ENCODE measurements around the gene MSI2. TPM values are rescaled to one million over a fixed set of nuclear protein-coding genes. Genes with fewer than 3 reads are reported as not detected.
A peak's percentile ranks its signal among the peaks of the same experiment; 100 is the strongest.

MSI2 gene
- total and polyA plus RNA-seq, 2 experiments from 2014 or later = 18.9 to 41.8 TPM

DNA sequence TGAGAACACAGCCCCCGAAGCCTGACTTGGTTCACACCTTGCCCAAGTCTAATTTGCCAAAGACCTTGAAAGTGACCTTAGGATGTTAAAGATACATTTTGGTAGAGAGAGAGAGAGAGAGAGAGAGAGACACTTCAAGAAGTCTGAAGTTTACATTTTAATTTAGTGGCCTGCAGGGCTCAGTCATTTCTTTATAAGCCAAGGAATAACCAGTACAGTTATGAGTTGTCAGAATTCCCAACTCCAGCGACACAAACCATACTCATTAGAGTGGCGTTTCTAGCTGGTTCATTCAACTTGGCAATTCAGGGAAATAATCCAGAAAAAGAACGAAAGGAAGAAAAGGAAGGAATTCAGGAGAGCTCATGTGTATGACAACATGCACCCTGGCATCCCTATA lies 284.7 kb downstream of the MSI2 start:
- no peaks in the 10 kb centered on the region; the same call in 1 of the 2 replicates for H3K9me2 ChIP-seq (ENCODE audit: insufficient read depth)
- no peak for TF ChIP-seq ZNF331 (CRISPR knock-in tag; IDR thresholded peaks at IDR 0.05; ENCODE audit: low read depth)
- Mint-ChIP-seq H3K4me1 (peaks cover 57% of the 10 kb centered on the region), H3K4me3 (no peak overlapping the region), H3K36me3 (ENCODE audit: low read depth) (no peaks in the 10 kb centered on the region), H3K27ac (no peak overlapping the region), H3K27me3 (ENCODE audit: insufficient read depth, low read depth, poor library complexity) (peaks cover 4% of the 10 kb centered on the region), H3K9me3 (no peaks in the 10 kb centered on the region)
- no peak overlapping the region for H3K4me2 ChIP-seq
- no peak overlapping the region for H3K27ac ChIP-seq (ENCODE audit: low read depth)
- no peaks in the 10 kb centered on the region for H3F3A ChIP-seq (replicated peaks; ENCODE audit: low read depth)
- DNase-seq (ENCODE audit: low spot score) (no peak), ATAC-seq (no peak)
- no peak overlapping the region for H3K4me3 ChIP-seq
- peaks cover 26% of the 10 kb centered on the region for H3K4me1 ChIP-seq (ENCODE audit: insufficient read depth)
- no peaks in the 10 kb centered on the region for H3K36me3 ChIP-seq (ENCODE audit: insufficient read depth)
- no peaks in the 10 kb centered on the region for H3K27me3 ChIP-seq (ENCODE audit: insufficient read depth)
- no peak overlapping the region for H2AFZ ChIP-seq
- H4K20me1 ChIP-seq (replicated peaks; ENCODE audit: insufficient read depth) = peaks cover 3% of the 10 kb centered on the region; the same call in 1 of the 2 replicates
- H3K79me2 ChIP-seq (replicated peaks; ENCODE audit: insufficient read depth) = no peaks in the 10 kb centered on the region

DNA sequence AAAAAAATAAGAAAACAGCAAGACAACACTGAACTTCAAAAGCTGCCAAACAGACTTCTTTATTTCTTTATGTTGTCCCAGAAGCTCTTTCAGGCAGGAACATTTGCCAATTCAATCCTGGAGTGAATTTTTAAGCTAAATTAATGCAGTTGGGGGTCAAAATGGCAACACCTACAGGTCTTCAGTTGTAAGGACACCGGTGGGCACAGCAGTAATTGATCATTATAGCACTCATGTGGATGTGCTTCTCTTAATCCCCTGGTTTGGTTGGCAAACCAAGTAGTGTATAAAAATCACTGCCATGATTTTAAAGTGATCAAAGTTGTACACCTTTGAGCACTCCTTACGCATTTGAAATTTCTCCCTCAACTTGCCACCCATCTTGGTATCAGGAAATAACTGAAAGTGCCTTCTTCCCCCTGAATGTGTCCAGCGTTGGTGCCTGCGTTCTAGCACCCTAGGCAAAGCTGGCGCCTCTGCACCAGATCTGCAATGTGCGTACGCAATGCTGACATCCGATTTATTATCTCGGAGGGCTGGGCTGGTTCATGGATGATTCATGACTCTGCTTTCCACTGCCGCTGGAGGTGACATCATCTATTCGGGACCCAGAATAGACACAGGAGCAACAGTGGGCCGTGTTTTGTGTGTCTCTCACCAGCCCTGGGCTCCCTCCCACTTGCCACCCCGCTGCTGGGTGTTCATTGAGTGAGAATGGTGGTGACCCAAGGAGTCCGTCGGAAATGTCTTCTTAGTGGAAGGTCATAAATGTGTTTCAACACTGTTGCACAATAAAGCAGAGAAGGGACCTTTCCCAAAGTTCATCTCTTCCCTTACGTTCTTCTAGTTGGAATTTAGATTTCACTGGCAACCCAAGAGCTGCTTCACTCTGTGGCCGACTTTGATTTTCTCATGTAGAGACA lies 285.4 kb downstream of the MSI2 start:
- H3K9me3 Mint-ChIP-seq = no peaks in the 10 kb centered on the region
- Histone ChIP-seq H3K36me3 (ENCODE audit: insufficient read depth) (no peaks in the 10 kb centered on the region), H4K20me1 (replicated peaks; ENCODE audit: insufficient read depth) (peaks cover under 1% of the 10 kb centered on the region; the same call in 1 of the 2 replicates), H3K4me2 (no peak overlapping the region), H3K4me3 (no peak overlapping the region), H3K27me3 (ENCODE audit: insufficient read depth) (no peaks in the 10 kb centered on the region), H2AFZ (no peak overlapping the region), H3K27ac (ENCODE audit: low read depth) (no peak overlapping the region), H3F3A (replicated peaks; ENCODE audit: low read depth) (no peaks in the 10 kb centered on the region), H3K79me2 (replicated peaks; ENCODE audit: insufficient read depth) (no peaks in the 10 kb centered on the region), H3K9me2 (ENCODE audit: insufficient read depth) (no peaks in the 10 kb centered on the region; the same call in 1 of the 2 replicates), H3K4me1 (ENCODE audit: insufficient read depth) (peaks cover 29% of the 10 kb centered on the region)
- peaks cover 62% of the 10 kb centered on the region for H3K4me1 Mint-ChIP-seq
- no peak overlapping the region for H3K4me3 Mint-ChIP-seq
- no peaks in the 10 kb centered on the region for H3K36me3 Mint-ChIP-seq (ENCODE audit: low read depth)
- TF ChIP-seq, protein P1, sequence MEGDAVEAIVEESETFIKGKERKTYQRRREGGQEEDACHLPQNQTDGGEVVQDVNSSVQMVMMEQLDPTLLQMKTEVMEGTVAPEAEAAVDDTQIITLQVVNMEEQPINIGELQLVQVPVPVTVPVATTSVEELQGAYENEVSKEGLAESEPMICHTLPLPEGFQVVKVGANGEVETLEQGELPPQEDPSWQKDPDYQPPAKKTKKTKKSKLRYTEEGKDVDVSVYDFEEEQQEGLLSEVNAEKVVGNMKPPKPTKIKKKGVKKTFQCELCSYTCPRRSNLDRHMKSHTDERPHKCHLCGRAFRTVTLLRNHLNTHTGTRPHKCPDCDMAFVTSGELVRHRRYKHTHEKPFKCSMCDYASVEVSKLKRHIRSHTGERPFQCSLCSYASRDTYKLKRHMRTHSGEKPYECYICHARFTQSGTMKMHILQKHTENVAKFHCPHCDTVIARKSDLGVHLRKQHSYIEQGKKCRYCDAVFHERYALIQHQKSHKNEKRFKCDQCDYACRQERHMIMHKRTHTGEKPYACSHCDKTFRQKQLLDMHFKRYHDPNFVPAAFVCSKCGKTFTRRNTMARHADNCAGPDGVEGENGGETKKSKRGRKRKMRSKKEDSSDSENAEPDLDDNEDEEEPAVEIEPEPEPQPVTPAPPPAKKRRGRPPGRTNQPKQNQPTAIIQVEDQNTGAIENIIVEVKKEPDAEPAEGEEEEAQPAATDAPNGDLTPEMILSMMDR (conservative IDR thresholded peaks at IDR 0.05; ENCODE audit: low read depth in 2 of 2) = 0 out of 4 replicates have a peak, but pooled peaks of 1 of the 2 experiments have one; percentile 13
- TF ChIP-seq JUNB (IDR thresholded peaks at IDR 0.05; ENCODE audit: unreplicated experiment) = no peak
- TF ChIP-seq ZNF331 (CRISPR knock-in tag; IDR thresholded peaks at IDR 0.05; ENCODE audit: low read depth) = no peak
- ATAC-seq = no peak
- DNase-seq (ENCODE audit: low spot score) = no peak
- peaks cover 6% of the 10 kb centered on the region for H3K27me3 Mint-ChIP-seq (ENCODE audit: insufficient read depth, low read depth, poor library complexity)
- no peak overlapping the region for H3K27ac Mint-ChIP-seq

DNA sequence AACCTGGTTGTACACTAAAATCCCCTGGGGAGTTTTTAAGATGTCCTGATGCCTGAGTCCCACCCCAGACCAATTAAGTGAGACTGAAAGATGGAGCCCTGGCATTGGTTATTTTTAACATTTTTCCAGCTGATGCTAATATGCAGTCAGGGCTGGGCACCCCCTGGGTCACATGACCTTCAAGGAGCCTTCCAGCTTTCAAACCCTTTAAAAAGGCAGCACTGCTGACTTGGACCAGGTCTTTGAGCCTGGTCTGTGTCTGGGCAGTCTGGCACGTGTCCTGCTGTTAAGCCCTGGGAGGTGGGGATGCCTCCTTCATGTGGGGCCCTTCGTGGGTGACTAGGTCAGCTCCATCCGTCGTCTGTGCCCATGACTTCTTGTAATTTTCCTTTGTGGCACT lies 286.2 kb downstream of the MSI2 start:
- Histone ChIP-seq H3K27me3 (ENCODE audit: insufficient read depth) (no peaks in the 10 kb centered on the region), H3K9me2 (ENCODE audit: insufficient read depth) (no peaks in the 10 kb centered on the region; the same call in 1 of the 2 replicates), H3F3A (replicated peaks; ENCODE audit: low read depth) (no peaks in the 10 kb centered on the region), H3K79me2 (replicated peaks; ENCODE audit: insufficient read depth) (no peaks in the 10 kb centered on the region), H3K4me1 (ENCODE audit: insufficient read depth) (peaks cover 29% of the 10 kb centered on the region), H3K27ac (ENCODE audit: low read depth) (no peak overlapping the region), H2AFZ (no peak overlapping the region), H3K36me3 (ENCODE audit: insufficient read depth) (no peaks in the 10 kb centered on the region), H3K4me2 (no peak overlapping the region), H3K4me3 (no peak overlapping the region), H4K20me1 (replicated peaks; ENCODE audit: insufficient read depth) (no peaks in the 10 kb centered on the region; the same call in 1 of the 2 replicates)
- Mint-ChIP-seq H3K36me3 (ENCODE audit: low read depth) (no peaks in the 10 kb centered on the region), H3K27me3 (ENCODE audit: insufficient read depth, low read depth, poor library complexity) (peaks cover 6% of the 10 kb centered on the region), H3K4me1 (peaks cover 66% of the 10 kb centered on the region), H3K4me3 (no peak overlapping the region), H3K27ac (no peak overlapping the region), H3K9me3 (no peaks in the 10 kb centered on the region)
- DNase-seq (ENCODE audit: low spot score) (no peak), ATAC-seq (no peak)
- TF ChIP-seq STAT1 (IDR thresholded peaks at IDR 0.05; ENCODE audit: unreplicated experiment) (no peak), EZH2phosphoT487 (IDR thresholded peaks at IDR 0.05; ENCODE audit: unreplicated experiment) (no peak), JUNB (IDR thresholded peaks at IDR 0.05; ENCODE audit: unreplicated experiment) (no peak), EZH2 (IDR thresholded peaks at IDR 0.05; ENCODE audit: low read depth, unreplicated experiment) (no peak), ZNF331 (CRISPR knock-in tag; IDR thresholded peaks at IDR 0.05; ENCODE audit: low read depth) (no peak)
- TF ChIP-seq, protein P2, sequence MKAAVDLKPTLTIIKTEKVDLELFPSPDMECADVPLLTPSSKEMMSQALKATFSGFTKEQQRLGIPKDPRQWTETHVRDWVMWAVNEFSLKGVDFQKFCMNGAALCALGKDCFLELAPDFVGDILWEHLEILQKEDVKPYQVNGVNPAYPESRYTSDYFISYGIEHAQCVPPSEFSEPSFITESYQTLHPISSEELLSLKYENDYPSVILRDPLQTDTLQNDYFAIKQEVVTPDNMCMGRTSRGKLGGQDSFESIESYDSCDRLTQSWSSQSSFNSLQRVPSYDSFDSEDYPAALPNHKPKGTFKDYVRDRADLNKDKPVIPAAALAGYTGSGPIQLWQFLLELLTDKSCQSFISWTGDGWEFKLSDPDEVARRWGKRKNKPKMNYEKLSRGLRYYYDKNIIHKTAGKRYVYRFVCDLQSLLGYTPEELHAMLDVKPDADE (IDR thresholded peaks at IDR 0.05) = no peak
- TF ChIP-seq, protein P1 (conservative IDR thresholded peaks at IDR 0.05; ENCODE audit: low read depth in 2 of 2) = no peak

Measured in GM23338 (cell line).